Measurements from ENCODE around the gene SMOC2. TPM values are rescaled to one million over a fixed set of nuclear protein-coding genes. Genes with fewer than 3 reads are reported as not detected.
"Not testable (repeated sequence)": the region's sequence is repeated elsewhere in the genome, so short reads cannot be mapped to it uniquely, and the experiment has no call there.

Gene SMOC2
- total RNA-seq, 1 donor from 2014 or later: not detected

- no peak for DNase-seq
These were observed 104.4 kb downstream of the SMOC2 start for GRCh38 chr6:168545428-168545827.

GRCh38 chr6:168546151-168546550 is 105.2 kb downstream of the SMOC2 start:
- no peak for DNase-seq

DNA sequence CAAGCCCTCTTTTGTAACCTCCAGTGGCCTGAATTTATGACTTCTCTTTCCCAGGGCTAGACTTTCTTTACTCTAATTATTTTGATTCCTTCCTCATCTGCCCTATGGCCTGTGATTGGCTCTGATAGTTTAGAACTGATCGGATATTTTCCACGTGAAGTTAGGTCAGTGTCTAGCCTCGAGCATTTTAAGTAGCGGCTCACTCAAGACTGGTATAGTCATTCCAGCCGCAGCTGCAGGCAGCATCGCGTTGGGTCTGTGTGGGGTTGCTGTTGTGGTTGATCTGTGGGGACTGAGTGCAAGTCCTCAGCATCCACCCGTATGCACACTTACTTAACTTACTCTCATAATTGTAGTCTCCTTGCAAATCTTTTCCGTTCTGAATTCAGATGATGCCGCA is 105.7 kb downstream of the SMOC2 start:
- no peak for DNase-seq

GRCh38 chr6:168550326-168550725 is 109.3 kb downstream of the SMOC2 start:
- DNase-seq: no peak

DNA sequence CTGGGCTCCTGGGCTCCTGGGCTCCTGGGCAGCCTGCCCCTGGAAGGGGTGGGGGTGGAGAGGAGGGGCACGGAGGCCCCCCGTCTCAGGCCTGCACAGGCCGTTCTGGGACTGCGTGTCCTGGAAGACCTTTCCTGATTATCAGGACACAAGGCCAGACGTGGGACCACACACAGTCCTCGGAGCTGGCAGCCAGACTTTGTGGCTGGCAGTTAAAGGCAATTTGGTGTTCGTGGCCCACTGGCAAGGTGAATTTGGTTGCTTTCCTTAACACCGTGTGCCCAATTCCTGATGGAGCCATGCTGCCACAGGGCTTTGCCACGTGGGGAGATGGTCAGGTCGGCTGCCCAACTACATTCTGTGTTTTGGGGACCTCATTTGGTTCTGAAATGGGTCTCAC is 113.5 kb downstream of the SMOC2 start:
- DNase-seq: no peak

GRCh38 chr6:168554898-168555617 is 114.1 kb downstream of the SMOC2 start:
- no peak for DNase-seq

- DNase-seq: no peak
These were observed 114.8 kb downstream of the SMOC2 start for GRCh38 chr6:168555618-168556273.

DNA sequence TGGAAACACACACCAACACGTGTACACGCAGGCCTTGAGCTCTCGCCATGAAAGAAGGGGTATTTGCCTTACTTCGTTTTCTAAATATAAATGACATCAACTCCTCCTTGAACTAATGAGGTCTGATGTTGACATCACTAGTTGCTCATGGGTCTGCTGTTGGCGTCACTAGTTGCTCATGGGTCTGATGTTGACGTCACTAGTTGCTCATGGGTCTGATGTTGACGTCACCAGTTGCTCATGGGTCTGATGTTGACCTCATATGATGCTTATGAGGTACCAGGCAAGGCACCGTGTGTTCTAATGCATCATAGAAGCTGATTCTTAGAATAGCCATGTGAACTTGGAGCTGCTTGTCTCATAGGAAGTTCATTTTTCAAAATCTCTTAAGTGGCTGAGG is 116.5 kb downstream of the SMOC2 start:
- DNase-seq: no peak

DNA sequence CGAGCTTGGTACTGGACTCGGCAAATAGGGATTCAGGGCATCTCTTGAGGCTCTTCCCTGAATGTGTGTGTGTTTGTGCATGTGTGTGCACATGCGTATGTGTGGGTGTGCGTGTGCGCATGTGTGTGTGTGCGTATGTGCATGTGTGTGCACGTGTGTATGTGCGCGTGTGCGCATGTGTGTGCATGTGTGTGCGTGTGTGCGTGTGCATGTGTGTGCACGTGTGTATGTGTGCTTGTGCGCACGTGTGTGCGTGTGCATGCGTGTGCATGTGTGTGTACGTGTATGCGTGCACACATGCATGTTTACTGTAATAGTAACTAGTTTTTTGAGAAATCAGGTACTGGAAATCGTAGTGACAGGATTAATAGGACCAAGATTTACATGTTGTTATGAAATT is 117.7 kb downstream of the SMOC2 start:
- no peak for DNase-seq

DNA sequence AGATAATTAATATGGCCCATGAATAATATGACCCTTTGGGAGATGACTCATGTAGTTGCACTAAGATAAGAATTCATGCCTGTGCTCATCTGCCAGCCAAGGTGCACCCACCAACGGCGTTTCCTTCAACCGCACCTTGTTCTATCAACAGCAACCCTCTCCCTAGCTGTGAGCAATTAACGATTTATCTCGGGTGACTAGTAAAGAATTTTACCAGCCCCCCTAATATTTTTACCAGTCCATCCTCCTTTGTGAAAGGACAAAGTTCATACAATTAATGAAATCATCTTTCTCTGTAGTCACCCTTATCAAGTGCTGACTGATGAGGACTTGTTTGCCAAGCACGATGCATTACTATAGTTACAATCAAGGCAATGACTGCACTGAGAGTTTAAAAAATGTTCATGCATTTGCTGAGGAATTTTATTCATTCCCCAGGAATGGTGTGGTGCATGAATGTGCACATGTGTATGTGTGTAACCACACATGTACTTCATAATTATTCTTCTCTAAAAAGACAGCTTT is 118.7 kb downstream of the SMOC2 start:
- no peak for DNase-seq

- DNase-seq: no peak
These were observed 119.1 kb downstream of the SMOC2 start for GRCh38 chr6:168560126-168560525.

DNA sequence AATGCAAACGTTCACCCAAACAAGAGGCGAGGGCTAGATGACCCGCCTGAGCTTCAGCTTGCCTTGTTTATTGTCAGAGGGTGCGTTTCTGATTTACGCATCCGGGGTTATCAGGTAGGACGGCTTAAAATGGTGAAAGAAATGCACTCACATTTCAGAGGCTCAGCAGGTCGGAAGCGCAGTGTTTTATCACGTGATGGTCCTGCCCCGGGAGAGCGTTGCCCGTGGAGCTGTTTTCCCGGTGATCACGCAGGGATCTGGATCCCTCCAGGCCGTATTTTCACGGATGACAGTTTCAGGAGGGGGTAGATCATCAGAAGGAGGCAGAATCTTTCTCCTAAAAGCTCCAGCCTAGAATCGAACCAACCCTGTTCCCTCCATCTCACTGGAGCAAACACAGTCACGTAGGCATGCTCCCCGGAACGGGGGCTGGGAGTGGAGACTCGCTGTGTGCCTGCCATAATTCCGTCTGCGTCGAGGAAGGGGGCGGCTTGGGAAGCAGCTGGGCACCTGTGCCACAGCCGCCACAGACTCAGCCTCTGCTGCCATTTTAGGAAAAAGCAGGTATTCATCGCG is 121.7 kb downstream of the SMOC2 start:
- DNase-seq: no peak

DNA sequence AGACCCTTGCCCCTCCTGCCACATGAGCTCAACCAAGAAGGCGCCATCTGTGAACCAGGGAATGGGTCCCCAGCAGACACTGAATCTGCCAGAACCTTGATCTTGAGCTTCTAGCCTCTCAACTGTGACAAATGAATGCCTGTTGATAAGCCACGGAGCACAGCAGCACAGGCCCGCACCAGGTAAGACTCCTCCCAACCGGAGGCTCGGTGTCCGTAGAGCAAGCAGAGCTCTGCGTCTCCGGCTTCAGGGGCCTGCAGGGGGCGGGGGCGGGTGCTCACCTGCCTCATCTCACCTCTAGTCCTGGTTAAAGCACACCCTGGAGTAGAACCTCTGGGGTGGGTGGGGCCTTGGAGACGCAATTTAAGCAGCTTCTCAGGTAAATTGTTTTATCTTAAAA is 122.7 kb downstream of the SMOC2 start:
- DNase-seq: no peak

DNA sequence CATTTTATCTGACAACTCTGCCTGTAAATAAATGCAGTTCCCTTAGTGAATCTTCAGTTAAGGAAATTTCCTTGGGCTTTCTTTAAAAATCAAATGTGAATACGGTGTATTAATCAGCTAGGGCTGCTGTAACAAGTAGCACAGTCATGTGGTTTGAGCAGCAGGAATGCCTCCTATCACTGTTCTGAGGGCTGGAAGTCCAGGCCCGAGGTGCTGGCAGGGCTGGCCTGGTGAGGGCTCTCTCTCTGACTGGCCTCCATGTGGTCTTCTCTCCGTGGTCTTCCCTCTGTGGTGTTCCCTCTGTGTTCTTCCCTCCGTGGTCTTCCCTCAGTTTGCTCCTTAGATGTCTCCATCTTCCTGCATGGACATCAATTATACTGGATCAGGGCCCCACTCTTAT is 124.1 kb downstream of the SMOC2 start:
- DNase-seq: no peak

DNA sequence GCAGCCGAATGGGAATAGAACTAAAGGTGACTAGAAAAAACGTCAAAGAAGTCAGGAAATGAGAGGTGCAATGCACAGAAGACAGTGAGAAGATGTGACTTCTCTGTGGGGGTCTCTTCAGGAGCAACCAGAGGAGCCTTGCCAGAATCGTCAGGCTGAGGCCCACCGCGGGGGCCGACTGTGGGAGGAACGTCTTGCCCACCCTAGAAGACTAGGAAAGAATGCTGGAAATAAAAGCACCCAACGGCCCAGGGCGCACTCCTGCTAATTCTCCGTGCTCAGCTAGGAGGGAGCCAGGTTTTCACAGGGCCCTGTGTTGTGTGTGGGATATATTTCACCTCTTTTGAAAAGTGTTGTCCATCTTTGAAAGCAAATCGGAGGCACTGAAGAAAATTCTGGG is 129.2 kb downstream of the SMOC2 start:
- DNase-seq: no peak

DNA sequence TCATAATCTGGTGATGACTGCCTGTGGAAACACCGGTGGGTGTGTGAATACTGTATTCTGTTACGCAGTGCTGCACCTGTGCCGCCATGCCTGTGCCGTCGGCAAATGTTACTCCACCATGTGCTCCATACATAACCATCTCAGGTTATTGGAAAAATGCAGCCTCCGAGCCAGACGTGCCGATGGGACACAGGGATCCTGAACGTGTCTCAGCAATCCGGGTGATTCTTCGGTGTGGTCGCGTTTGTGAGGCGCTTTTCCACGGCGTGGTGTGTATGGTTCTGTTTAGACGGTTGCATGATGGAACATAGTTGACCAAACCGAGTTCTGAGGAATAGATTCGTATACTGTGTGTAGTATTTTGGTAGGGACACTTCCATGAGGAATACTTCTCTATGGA is 130.3 kb downstream of the SMOC2 start:
- no peak for DNase-seq

DNA sequence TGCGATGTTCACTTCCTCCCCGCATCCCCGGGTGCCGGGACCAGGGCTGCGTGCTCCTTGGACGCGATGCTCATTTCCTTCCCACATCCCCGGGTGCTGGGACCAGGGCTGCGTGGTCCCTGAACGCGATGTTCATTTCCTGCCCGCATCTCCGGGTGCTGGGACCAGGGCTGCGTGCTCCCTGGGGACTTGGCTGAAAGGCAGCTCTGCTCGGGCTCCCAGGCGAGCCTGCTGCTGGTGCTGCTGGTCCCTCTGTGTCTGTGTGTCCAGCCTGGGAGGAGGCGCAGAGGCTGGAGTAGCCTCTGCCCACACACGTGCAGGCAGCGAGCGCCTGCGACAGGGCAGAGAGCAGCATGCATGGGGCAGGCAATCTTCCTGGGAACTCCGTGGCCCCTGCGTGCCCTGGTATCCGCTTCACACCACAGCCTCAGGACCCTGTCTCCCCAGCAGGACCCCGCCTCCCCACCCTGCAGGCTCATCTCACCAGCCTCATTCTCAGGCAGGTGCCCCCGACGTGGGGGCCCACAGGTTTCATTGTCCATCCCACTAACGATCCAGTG is 132.4 kb downstream of the SMOC2 start:
- DNase-seq: not testable (repeated sequence)

DNA sequence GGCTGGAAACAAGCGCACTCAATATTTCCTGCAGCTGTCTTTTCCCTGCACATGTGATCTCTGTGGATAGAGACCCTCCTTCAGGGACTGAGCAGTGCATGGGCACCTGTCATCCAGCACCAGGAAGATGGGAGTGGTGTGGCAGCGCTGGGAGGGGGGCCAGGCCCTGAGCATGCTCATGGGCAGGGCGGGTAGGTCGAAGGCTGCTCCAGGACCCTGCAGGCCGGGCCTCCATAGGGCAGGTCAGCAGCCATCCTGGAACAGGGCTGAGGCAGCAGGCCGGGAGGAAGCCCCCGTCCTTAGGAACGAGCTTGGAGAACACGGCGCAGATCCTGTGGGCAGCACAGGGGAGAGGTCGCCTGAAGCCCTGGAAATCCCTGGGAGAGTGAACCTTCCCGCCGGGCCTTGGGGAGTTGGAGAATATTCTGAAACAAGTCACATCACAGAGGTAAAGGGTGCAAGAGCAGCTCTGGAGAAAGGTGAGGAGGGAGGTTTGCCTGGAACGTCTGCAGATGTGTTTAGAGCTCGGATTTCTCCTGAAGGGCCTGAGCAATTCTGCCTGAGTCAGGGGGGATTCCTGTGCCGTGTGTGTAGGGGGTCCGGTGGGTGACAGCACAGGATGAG is 133.2 kb downstream of the SMOC2 start:
- DNase-seq: no peak

GRCh38 chr6:168574699-168575195 is 133.8 kb downstream of the SMOC2 start:
- DNase-seq: no peak

DNA sequence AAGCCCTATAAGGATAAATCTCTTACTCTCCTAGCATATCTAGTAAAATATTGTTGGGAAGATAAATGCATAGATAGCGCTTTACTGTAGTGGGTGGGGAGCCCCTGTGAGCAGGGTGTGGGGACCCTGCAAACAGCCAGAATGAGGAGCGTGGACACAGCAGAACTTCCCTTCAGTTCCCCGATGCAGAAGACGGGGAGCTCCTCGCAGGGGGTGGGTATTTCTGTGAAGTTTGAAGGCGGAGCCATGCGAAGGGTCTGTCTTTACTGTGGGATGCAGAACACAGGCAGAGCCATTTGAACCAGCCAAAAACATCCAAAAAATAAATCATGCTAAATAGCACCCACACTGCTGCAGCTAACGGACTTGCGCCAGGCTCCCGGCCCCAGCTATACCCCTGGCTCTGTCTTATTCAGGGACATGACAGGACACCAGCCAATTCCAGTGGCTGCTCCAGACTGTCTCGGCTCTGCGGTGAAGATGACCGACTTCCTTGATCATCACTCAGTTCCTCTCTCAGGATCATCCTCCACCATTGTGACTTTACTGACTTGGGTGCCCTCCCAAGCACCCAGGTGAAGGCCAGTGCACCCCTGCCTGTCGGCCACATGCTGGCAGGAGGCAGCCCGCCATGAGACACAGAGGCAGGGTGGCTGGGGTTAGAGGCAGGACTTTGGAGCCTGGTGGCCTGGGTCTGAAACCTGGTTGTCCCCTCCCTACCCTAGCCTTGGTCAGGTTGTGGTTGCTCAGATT is 134.5 kb downstream of the SMOC2 start:
- no peak for DNase-seq

- DNase-seq: no peak
These were observed 135.4 kb downstream of the SMOC2 start for GRCh38 chr6:168576388-168576787.

GRCh38 chr6:168577496-168577895 is 136.5 kb downstream of the SMOC2 start:
- no peak for DNase-seq
